SHP77 treated with DMSO at 0.1 percent for 48 hours (cell line): ENCODE results near the gene ENDOV.

Experiments
- DNase-seq: peaks from one replicate; lab custom pipeline; 2025; lab: John Stamatoyannopoulos, UW

ENDOV gene

DNA sequence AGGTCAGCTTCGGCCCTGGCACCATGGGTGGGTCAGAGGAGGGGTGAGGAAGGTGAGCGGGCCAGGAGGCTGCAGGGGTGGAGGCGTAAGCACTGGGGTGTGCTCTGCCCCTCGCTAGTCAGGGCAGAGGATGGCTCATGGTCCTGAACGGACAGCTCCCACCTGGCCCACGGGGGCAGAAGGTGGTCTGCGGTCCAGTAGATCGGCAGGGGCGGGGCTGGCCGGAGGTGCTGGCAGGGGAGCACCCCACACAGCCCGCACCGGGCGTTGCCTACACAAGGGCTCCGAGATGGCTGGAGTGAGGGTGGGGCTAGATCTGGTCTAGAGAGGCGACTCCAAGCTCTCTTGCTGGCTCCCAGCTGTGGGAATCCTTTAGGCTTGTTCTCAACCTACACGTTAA lies 53.3 kb downstream of the ENDOV start:
- DNase-seq = no peak

DNA sequence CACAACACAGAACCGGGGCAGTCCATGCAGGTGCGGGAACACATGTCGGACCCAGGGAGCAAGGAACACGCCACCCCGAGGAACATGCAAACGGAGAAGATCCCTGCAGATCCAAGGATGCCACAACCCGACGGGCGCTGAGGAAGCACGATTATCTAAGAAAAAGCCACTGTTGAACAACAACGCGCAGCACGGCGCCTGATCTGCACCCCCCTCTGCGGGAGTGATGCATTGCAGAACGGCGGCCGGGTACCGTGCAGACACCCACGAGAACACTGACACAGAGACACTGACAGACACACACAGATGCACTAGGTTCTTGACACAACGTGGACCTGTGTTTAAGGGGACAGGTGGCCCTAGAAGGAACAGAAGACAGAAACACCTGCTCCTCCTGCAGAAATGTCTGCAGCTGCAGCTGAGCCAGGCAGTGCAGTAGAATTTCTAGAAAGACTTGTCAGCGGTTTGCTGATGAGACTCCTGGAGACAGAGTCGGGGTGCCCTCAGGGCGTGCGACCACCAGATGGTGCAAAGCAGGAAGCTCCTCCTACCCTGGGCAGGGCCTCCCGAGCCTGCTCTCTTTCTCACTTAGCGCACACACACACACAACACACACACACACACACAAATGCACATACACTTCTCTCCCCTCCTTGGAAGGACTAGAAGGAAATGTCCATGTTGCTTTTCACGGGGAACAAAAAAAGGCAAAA lies 54.0 kb downstream of the ENDOV start:
- DNase-seq = no peak

- no peak for DNase-seq
Observed at GRCh38 chr17:80469667-80470066, 54.7 kb downstream of the ENDOV start.

DNA sequence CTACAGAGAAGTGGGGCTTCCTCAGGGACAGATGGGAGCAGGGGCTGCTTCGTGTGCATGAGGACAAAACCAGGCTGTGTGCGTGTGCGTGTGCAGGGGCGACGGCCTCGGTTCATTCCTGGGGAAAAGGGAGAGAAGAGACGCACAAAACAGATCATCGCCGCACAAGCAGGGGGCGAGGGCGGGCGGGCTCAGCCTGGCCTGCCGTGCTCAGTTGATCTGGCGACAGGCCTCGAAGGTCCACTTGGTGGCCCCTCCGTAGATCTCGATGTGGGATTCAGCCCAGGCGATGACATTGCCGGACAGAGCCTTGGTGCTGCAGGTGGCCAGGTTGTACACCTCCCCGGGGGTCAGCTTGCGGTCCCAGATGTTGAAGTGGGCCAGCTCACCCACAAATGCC lies 55.6 kb downstream of the ENDOV start:
- DNase-seq = no peak

DNA sequence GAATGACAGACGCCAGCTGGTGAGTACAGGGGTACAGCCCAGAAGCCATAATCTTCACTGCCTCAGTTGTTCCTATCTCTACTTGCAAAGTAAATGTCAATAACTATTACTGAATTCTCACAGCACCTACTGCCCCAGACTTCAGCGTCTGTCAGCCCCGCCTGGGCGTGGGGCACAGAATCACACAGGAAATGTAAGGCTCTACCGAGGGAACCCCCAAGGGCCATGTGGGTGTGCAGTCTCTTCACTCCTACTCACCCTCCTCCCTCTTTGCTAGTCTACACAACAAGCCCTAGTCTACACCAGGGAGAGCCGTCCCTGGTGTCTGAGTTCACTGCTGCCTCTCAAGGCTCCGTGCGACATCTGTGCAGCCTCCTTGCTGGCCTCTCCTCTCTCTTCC lies 57.0 kb downstream of the ENDOV start:
- no peak for DNase-seq

GRCh38 chr17:80472996-80473395 lies 58.0 kb downstream of the ENDOV start:
- no peak for DNase-seq

DNA sequence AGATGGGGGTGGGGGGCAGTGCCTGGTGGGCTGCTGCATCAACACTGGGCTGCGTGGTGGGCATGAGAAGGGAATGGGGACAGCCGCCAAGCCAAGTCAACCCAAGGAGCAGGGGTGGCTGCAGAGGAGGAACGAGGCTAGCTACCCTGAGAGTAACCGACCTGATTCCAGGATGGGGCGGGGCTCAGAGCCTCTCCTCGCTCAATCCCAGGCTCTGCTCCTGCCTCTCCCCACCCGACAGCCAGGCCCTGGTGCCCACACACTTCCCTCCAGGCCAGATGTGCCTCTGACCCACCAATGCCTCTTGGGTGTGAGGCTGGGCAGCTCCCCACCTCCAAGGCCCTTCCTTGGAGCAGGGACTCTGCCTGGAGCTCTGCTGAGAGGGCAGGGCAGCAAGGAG lies 58.7 kb downstream of the ENDOV start:
- no peak for DNase-seq

- no peak for DNase-seq
Observed at GRCh38 chr17:80474231-80474960, 59.4 kb downstream of the ENDOV start.

DNA sequence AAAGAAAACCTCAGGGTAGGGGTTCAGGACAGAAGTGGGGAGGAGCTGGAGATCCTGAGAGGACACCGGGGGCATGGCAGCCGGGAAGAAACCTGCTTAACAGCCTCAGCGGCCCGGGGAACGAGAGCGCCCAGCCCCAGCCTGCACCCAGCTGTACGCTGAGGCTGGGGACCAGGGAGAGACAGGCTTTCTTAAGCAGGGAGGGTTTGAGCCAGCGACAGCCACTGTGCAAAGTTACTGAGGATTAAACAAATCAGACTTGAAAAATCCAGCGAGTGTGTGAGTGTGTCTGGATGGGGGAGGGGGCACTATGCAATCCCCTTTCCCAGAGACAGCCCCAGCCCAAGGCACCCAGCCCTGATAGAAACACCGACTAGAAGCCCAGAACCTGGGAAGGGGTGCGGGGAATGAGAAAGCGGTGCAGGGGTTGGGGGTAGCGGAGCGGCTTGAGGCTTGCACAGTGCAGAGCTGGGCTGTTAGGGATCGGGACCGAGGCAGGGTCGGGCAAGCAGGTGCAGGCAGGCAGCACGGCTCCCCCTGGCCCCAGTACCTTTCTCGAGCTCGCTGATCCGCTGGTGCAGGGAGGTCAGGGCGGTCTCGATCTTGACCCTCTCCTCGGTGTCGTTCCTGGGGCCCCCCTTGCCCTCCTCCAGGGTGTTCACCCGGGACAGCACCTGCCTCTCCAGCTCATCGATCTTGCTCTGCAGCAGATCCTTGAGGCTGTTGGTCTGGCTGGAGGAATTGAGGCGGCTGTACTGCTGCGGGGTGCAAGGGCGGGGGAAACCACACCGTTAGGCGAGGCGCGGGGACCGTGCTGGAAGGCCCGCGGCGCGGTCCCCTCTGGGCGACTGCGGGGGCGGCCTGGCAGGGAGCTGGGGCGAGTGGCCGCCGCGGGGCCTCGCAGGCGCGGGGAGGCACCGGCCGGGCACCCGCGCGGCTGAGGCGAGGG lies 60.3 kb downstream of the ENDOV start:
- no peak for DNase-seq

DNA sequence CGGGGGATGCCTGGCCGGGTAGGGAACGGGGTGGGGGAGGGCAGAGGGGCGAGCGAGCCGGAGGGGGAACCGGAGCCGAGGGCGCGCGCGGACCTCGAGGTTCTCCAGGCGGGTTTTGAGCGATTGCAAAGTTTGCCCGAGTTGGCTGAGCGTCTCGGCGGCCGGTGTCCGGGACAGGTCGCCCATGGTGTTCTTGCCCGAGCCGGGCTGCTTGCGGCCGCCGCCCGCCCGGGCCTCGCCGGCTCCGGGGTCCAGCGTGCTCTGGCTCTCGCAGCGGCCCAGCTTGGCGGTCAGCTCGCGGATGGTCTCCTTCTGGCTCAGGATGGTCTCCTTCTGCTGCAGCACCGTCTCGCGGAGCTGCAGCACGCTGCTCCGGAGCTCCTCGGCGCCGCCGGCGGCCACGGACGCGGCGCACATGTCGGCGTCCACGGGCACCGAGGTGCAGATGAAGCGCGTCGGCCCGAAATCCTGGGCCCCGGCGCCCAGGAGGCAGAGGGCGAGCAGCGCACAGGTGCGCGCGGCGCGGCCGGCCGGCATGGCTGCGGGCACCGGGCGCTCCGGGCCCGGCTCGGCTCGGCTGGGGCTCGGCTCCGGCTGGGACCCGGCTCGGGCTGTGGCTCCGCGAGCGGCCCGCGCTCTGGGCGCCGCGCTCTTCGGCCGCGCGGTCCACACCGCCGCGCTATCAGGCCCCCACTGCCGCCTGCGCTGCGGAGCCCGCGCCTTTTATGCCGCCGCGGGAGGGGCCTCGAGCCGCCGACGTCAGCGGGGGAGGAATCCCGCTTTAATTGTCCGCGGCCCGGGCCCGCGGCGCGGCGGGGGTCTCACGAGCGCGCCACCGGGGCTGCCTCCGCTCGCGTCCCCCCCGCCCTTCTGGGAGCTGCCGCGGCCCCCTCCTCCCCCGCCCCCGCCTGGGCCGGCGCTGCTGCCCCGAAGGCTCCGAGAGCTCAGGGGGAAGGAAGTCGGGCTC lies 61.2 kb downstream of the ENDOV start, which contains the start of gene NPTX1:
Gene NPTX1 (minus strand): TSS at position 698 of the 967 bp plus-strand sequence. CDS start 161 bp downstream, at position 537.
- DNase-seq = no peak

- DNase-seq = no peak
Observed at GRCh38 chr17:80476877-80477646, 62.1 kb downstream of the ENDOV start.

GRCh38 chr17:80477647-80478478 lies 62.9 kb downstream of the ENDOV start:
- no peak for DNase-seq

DNA sequence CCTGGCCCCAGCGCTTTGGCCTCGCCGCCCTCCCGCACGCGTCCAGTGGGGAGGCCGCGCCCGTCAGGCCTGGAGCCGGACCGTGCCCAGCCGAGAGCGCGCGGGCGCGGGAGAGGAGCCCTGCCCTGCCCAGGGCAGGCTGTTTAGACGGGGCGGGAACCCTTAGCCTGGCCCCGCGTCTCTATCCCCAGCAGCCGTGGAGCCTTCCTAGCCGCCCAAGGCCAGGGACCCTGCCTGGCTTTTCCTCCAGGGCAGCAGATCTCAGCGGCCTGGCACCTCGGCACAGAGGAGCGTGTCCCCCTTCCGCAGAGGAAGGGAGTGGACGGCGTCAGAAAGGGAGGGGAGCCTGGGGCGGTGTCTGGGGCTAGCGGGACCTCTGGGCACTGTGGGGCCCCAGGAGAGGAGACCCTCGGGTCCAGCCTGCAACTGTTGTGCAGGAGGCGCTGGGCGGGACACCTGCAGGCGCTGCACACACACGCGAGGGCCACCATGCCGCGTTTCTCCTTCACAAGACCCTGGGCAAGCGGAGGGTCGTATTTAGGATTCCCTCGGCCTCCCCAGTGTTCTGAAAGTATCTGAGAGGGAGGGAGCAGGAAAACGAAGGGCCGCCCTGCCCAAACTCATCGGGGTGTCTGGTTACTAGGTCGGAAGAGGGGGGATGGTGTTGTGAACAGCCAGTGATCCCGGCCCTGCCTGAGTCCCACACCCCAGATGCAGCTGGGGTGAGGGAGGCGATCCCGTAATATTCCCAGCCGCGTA lies 63.7 kb downstream of the ENDOV start:
- no peak for DNase-seq

GRCh38 chr17:80479246-80479566 lies 64.2 kb downstream of the ENDOV start:
- no peak for DNase-seq

DNA sequence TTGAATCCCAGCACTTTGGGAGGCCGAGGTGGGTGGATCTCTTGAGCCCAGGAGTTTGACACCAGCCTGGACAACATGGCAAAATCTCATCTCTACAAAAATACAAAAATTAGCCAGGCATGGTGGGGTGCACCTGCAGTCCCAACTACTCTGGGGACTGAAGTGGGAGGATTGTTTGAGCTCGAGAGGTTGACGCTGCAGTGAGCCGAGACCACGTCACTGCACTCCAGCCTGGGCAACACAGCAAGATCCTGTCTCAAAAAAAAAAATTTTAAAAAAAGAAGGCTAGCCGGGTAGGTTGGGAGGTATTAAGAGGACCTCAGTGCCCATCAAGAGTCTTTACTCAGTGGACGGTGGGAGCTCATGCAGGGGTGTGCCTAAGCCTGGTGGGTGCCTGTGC lies 65.3 kb downstream of the ENDOV start:
- no peak for DNase-seq

- DNase-seq = no peak
Observed at GRCh38 chr17:80481284-80482057, 66.5 kb downstream of the ENDOV start.

GRCh38 chr17:80482058-80482318 lies 67.0 kb downstream of the ENDOV start:
- DNase-seq = no peak

DNA sequence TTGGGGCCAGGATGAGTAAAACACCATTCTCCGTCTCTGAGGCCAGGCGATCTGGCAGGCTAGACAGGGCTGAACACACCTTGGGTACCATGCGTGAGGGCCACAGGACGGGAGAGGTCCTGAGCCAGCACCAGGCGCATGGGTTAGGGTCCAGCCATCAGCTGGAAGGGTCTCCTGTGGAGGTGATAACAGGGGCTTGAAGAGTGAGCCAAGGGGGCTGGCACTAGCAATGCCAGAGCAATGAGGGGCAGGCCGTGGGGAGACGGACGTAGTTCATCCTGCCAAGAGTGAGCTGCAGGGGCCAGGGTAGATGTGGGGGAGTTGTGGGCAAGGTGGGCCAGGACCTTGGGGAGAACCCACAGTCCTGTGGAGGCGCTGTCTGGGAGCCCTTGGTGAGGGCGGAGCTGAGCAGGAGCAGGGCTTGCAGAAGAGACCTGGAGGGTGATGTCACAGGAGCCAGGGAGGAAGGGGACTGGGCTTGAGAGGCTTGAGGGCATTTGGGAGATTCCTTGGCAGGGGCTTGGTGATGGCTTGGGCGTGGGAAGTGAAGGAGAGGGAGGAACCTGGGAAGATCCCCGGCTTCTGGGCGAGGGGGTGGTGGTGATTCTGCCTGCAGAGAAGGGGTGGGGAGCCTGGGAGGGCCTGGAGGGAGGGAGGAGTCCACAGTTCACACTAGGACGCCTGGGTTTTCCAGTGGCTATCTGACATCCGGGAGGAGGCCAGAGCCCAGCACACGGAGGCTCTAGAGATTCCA lies 67.8 kb downstream of the ENDOV start:
- DNase-seq = no peak
